ENCODE results near the gene SAE1.
A peak's percentile ranks its signal among the peaks of the same experiment; 100 is the strongest.
"Not testable (repeated sequence)": the region's sequence is repeated elsewhere in the genome, so short reads cannot be mapped to it uniquely, and the experiment has no call there.

Gene SAE1

GRCh38 chr19:47241919-47242577, 111.4 kb downstream of the SAE1 start:
- no peak for DNase-seq

DNA sequence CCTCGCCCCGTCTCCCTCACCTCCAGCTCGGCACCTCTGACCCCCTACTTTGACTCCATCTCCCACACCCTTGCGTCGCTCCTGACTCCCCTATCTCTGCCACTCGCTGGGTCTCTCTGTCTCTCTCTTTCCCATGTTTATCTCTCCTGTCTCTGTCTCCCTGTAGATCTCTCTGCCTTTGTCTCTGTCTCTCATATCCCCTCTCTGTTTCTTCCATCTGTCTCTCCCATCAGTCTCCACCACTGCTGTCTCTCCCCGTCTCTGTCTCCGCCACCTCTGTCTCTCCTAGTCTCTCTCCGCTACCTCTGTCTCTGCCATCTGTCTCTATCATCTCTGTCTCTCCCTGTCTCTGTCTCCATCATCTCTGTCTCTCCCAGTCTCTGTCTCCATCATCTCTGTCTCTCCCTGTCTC, 112.7 kb downstream of the SAE1 start:
- no peak for DNase-seq

GRCh38 chr19:47243776-47244547, 113.3 kb downstream of the SAE1 start:
- DNase-seq, result peak; percentile 99

DNA sequence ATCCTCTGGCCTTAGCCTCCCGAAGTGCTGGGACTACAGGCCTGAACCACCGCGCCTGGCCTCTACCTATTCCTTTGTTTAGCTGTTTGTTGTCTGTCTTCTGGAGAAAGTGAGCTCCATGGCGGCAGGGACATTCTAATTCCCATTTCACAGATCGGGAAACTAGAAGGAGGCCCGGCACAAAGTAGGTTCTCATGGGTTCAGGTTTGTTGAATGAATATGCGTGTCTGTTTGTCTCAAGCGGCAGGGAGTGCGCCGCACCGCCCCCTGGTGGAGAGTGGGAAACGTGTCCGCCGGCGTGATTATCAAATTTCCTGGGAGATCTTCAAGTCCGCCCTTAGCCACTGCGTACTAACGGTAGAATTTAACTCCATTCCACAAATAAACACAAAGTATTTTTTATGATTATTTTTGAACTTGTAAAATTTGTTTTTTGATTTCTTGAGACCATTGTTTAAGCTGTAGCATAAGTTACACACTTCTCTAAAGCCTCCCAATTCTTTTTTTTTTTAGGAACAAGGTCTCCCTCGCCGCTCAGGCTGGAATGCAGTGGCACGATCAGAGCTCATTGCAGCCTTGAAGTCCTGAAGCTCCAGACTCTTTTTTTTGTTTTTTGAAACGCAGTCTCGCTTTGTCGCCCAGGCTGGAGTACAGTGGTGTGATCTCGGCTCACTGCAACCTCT, 116.8 kb downstream of the SAE1 start:
- peak; percentile 94 for DNase-seq

DNA sequence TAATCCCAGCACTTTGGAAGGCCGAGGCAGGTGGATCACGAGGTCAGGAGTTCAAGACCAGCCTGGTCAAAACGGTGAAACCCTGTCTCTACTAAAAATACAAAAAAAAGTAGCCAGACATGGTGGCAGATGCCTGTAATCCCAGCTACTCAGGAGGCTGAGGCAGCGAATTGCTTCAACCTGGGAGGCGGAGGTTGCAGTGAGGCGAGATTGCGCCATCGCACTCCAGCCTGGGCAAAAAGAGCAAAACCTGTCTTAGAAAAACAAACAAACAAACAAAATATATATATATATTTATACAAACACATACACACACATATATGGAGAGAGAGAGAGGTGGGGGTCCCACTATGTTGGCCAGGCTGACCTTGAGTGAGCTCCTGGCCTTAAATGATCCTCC, 122.4 kb downstream of the SAE1 start:
- DNase-seq, result not testable (repeated sequence)

GRCh38 chr19:47253467-47253881, 122.8 kb downstream of the SAE1 start:
- no peak for DNase-seq

- no peak for DNase-seq
Measured at GRCh38 chr19:47253970-47254369, 123.3 kb downstream of the SAE1 start.

DNA sequence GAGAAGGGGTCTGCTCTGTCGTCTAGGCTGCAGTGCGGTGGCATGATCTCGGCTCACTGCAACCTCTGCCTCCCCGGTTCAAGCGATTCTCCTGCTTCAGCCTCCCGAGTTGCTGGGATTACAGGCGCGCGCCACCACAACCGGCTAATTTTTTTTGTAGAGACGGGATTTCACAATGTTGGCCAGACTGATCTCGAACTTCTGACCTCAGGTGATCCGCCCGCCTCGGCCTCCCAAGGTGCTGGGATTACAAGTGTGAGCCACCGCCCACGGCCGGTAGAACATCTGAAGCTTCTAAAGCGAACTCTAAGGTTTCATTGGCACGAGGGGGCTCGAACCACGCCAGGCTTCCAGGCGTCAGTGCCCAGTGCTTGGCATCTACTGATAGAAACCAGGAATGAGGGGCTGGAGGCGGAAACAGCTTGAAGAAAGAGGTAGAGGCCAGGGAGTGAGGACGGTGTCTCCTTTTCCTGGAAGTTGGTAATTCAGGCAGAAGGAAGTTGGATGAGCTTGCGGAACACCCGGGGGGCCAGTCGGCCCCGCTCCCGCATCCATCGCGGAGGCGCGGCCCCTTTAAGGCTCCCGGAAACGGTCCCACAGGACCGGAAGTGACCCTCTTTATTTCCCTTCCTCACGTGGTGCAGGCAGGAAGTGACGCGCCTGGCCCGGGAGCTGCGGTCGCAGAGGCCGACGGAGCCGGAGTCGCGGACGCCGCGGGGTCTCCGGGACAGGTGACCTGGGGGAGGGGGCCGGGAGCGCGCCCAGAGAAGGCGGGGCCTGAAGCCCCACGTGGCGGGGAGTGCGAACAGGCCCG, 125.5 kb downstream of the SAE1 start, which contains the start of gene CCDC9:
TSS of gene CCDC9 (plus strand) at position 647 of the 814 bp plus-strand sequence. CDS start 1,876 bp downstream, outside the sequence.
- peak; percentile 100 for DNase-seq

GRCh38 chr19:47256693-47257410, 126.2 kb downstream of the SAE1 start:
- DNase-seq, result peak; percentile 100

GRCh38 chr19:47257411-47258169, 127.0 kb downstream of the SAE1 start:
- peak; percentile 70 for DNase-seq

GRCh38 chr19:47258434-47258833, 127.8 kb downstream of the SAE1 start:
- DNase-seq, result no peak

- DNase-seq, result no peak
Measured at GRCh38 chr19:47258895-47259555, 128.4 kb downstream of the SAE1 start.
